Measurements from ENCODE around the gene HSD17B8. TPM values are rescaled to one million over a fixed set of nuclear protein-coding genes. Genes with fewer than 3 reads are reported as not detected.

Gene HSD17B8
- total and polyA plus RNA-seq, 8 donors, result 20.9 to 47.4 (median 34.5) TPM

GRCh38 chr6:33190504-33191107 is 13.8 kb upstream of the HSD17B8 start:
- H3K27ac ChIP-seq, result no peak overlapping the region
- TF ChIP-seq CTCF (IDR thresholded peaks at IDR 0.05), result no peak
- 70 to 78% methylated on average over 11 of the region's 11 CpGs for WGBS, 2 donors
- peaks cover 0 to 12% (median 6%) of the 10 kb centered on the region in 3 donors for H3K36me3 ChIP-seq
- no peak for DNase-seq
- no peak for ATAC-seq
- H3K9me3 ChIP-seq, result no peaks in the 10 kb centered on the region
- H3K4me3 ChIP-seq, result no peak overlapping the region
- intact Hi-C loops (cut with DNase I), result no loop called here
- H3K27me3 ChIP-seq, result no peaks in the 10 kb centered on the region
- FAIRE-seq, result no peak
- peaks cover 9 to 12% (median 11%) of the 10 kb centered on the region in 3 donors for H3K4me1 ChIP-seq

GRCh38 chr6:33191383-33192104 is 12.9 kb upstream of the HSD17B8 start:
- Histone ChIP-seq H3K27ac (no peak overlapping the region), H3K4me3 (no peak overlapping the region), H3K27me3 (no peaks in the 10 kb centered on the region), H3K4me1 (peaks cover 9 to 12% (median 11%) of the 10 kb centered on the region in 3 donors), H3K36me3 (peaks cover 0 to 22% (median 15%) of the 10 kb centered on the region in 3 donors), H3K9me3 (no peaks in the 10 kb centered on the region)
- ATAC-seq (peak; percentile 32 to 70 (median 48)), DNase-seq (peak in 4 of 6 donors; percentile 58 to 82 (median 72)), FAIRE-seq (no peak)
- intact Hi-C loops (cut with DNase I), result no loop called here
- 25 to 31% methylated on average over 8 of the region's 8 CpGs for WGBS, 2 donors
- TF ChIP-seq CTCF (IDR thresholded peaks at IDR 0.05), result no peak

GRCh38 chr6:33192105-33192646 is 12.3 kb upstream of the HSD17B8 start, which contains the start of gene COL11A2:
COL11A2 (minus strand) TSS chr6:33192467; CDS start chr6:33192240, 227 bp downstream.
- WGBS, 2 donors, result 18% methylated on average over 24 to 35 of the region's 35 CpGs
- Histone ChIP-seq H3K27me3 (no peaks in the 10 kb centered on the region), H3K4me3 (peak within 1 kb of the TSS in 2 of 4 donors; percentile 5 to 15), H3K27ac (no peak within 1 kb of the TSS), H3K9me3 (no peaks in the 10 kb centered on the region), H3K4me1 (peaks cover 9 to 12% (median 11%) of the 10 kb centered on the region in 3 donors), H3K36me3 (peaks cover 0 to 25% (median 18%) of the 10 kb centered on the region in 3 donors)
- DNase-seq (peak in 1 of 6 donors; percentile 73), ATAC-seq (peak; percentile 9 to 36 (median 14)), FAIRE-seq (no peak)
- TF ChIP-seq CTCF (IDR thresholded peaks at IDR 0.05), result no peak
- intact Hi-C loops (cut with DNase I), result no loop called here

DNA sequence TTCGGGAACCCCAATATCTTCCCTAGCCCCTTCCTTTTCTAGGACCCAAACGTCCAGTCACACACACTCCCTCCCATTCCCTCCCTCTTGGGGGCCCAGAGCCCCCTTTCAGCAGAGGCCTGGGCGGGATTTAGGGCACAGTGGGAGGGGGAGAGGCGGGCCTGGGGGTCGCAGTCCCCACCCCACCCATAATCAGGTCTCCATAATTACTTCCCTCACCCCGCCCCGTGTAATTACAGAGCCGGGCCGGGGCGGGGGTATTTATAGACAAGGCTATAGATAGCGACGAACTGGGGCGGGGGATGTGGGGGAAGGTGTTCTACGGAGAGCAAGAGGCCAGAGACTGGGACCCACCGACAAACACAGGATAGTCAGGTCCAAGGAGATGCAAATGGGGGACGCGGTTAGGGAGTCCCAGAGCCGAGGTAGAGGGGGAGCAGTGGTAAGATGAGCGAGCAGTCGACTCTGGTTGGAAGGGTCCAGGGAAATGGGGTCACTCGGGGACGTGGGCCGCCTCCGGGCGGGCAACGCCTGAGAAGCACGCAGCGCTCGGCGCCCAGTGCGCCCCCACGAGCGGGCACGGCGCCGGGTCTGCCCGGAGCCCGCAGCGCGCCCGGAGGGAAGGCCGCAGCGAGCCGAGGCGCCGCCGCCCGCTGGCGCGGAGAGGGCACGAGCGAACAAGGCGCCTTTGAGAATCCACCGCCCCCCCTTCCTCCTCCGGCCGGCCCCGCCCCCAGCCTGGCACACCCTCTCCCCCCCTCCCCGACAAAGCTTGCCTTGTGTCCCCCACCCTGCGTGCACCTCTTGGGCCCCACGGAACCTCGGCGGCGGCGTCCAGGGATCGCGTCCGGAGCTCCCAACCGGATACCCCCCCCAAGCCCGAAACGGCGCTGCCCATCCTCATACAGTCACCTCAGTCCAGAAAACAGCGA is 11.5 kb upstream of the HSD17B8 start:
- intact Hi-C loops (cut with DNase I), result no loop called here
- Histone ChIP-seq H3K27ac (no peak overlapping the region), H3K36me3 (peaks cover 0 to 25% (median 18%) of the 10 kb centered on the region in 3 donors), H3K9me3 (no peaks in the 10 kb centered on the region), H3K4me3 (peak overlapping the region in 2 of 4 donors; percentile 5 to 15), H3K4me1 (peaks cover 11 to 12% (median 11%) of the 10 kb centered on the region in 3 donors), H3K27me3 (no peaks in the 10 kb centered on the region)
- ATAC-seq (peak in 3 of 4 donors; percentile 15 to 37 (median 32)), FAIRE-seq (no peak), DNase-seq (peak in 4 of 6 donors; percentile 39 to 76 (median 68))
- WGBS, 2 donors, result 4 to 7% methylated on average over 37 to 72 of the region's 72 CpGs
- no peak for TF ChIP-seq CTCF (IDR thresholded peaks at IDR 0.05)

Data from pancreas (tissue), 10 donors.